ACC112 (cell line): Measurements from ENCODE around the gene ZNF530.
A peak's percentile ranks its signal among the peaks of the same experiment; 100 is the strongest.

ENCODE experiments used
- H2AFZ ChIP-seq: fragments of 200-600 bp; sonication (generic); one replicate; pipeline ENCODE4 v1.6.0; 2017; ENCODE audit warnings: antibody characterized with exemption, low read length; ENCODE audit not compliant: unreplicated experiment
- H3K27ac ChIP-seq: fragments of 200-600 bp; sonication (generic); 2 replicates; pipeline ENCODE4 v1.5.1; 2014; ENCODE audit warnings: low read depth, mild to moderate bottlenecking, antibody characterized with exemption, low read length, moderate library complexity
- H3K27me3 ChIP-seq: fragments of 200-600 bp; sonication (generic); 2 replicates; pipeline ENCODE4 v1.6.1; 2014; ENCODE audit warnings: mild to moderate bottlenecking, antibody characterized with exemption, low read length, moderate library complexity, mixed read lengths; ENCODE audit not compliant: insufficient read depth
- H3K36me3 ChIP-seq: fragments of 200-600 bp; sonication (generic); 2 replicates; pipeline ENCODE4 v1.6.1; 2016; ENCODE audit warnings: mild to moderate bottlenecking, antibody characterized with exemption, low read length, moderate library complexity, mixed read lengths; ENCODE audit not compliant: insufficient read depth
- H3K4me1 ChIP-seq: fragments of 200-600 bp; sonication (generic); one replicate; pipeline ENCODE4 v1.6.1; 2016; ENCODE audit warnings: low read length, mixed read lengths; ENCODE audit not compliant: insufficient read depth, unreplicated experiment, control insufficient read depth
- H3K4me3 ChIP-seq: fragments of 200-600 bp; sonication (generic); 2 replicates; pipeline ENCODE4 v1.5.1; 2014; ENCODE audit warnings: mild to moderate bottlenecking, low read depth, low read length
- H3K79me2 ChIP-seq: fragments of 200-600 bp; sonication (generic); one replicate; pipeline ENCODE4 v1.6.0; 2016; ENCODE audit warnings: low read length; ENCODE audit not compliant: control insufficient read depth, unreplicated experiment, insufficient read depth

The ZNF530 gene

DNA sequence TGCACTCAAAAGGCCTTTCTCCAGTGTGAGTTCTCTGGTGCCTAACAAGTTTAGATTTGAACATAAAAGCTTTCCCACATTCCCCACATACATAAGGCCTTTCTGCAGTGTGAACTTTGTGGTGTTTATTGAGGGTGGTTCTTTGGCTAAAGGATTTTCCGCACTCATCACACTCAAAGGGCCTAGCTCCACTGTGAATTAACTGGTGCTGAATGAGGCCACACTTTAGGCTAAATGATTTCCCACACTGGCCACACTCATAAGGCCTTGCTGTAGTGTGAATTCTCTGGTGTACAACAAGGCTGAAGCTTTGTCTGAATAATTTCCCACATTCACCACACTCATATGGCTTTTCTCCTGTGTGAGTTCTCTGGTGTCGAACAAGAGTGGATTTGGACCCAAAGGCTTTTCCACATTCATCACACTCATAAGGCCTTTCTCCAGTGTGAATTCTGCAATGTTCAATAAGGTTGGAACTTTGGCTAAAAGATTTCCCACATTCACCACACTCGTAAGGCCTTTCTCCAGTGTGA is 27.2 kb upstream of the ZNF530 start:
- no peak overlapping the region for H2AFZ ChIP-seq
- H3K4me3 ChIP-seq: no peak overlapping the region
- H3K36me3 ChIP-seq: peaks cover 62% of the 10 kb centered on the region
- H3K79me2 ChIP-seq: peaks cover 9% of the 10 kb centered on the region
- no peaks in the 10 kb centered on the region for H3K4me1 ChIP-seq
- H3K27ac ChIP-seq: no peak overlapping the region
- H3K27me3 ChIP-seq: no peaks in the 10 kb centered on the region

DNA sequence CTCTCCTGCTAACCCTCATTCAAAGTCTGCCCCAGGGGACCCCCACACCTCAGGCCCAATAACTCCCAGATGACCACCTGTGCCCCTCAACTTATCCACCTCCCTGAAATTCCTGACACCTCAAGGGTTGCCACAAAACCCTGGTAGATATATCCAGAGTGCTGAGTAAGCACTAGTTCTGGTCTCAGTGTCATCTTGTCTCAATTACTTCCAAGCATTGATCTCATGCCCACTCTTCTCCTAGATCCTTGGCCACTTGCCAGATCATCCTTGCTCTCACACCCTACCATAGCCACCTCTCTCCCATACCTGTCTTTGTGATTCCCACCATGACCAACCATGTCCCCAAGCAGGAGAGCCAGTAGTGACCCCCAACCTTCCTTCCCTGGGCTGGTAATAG is 23.0 kb upstream of the ZNF530 start:
- Histone ChIP-seq H3K4me3 (no peak overlapping the region; the same call in 1 of the 2 replicates), H2AFZ (no peak overlapping the region), H3K27me3 (no peaks in the 10 kb centered on the region), H3K79me2 (peaks cover 20% of the 10 kb centered on the region), H3K36me3 (peaks cover 52% of the 10 kb centered on the region), H3K4me1 (peaks cover 3% of the 10 kb centered on the region), H3K27ac (no peak overlapping the region)

DNA sequence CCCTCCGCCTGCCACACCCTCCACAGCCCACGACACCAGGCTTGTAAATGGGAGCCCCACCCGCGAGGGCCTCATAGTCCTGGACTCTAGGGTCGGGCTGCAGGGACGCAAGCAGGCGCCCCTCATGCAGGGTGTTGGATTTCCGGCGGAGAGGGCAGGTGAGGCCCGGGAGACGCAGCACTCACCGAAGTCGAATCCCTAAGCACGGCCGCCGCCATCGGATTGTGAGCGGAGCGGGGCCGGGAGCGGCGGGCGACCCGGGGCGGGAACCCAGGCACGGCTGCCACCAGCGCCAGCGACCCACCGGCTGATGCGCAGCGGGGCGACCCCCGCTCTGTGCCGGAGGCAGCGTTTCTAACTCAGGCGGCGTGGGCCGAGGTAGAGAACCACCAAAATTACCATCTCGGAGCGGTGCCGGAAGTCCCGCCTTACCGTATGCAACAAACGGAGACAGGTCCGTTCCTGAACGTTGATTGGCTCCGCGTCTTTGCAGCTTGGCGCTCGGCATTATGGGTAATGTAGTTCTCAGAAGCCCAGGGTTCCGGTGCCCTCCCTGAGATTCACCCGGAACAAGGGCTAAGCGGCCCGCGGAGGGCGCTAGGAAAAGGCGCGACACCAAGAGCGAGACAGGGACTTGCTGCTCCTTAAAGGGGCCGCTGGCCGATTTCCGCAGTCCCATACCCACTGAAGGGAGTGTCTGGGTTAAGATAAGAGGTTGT is 21.0 kb upstream of the ZNF530 start, which contains the start of gene ZNF416:
TSS of gene ZNF416 (minus strand) at position 425 of the 719 bp plus-strand sequence. CDS start at position 218, 207 bp downstream.
- peak within 1 kb of the TSS; percentile 79 for H3K4me3 ChIP-seq
- H3K4me1 ChIP-seq: peaks cover 3% of the 10 kb centered on the region
- H3K27ac ChIP-seq: no peak within 1 kb of the TSS
- peak within 1 kb of the TSS; percentile 55 for H2AFZ ChIP-seq
- H3K79me2 ChIP-seq: peaks cover 20% of the 10 kb centered on the region
- H3K27me3 ChIP-seq: no peaks in the 10 kb centered on the region
- H3K36me3 ChIP-seq: peaks cover 33% of the 10 kb centered on the region

DNA sequence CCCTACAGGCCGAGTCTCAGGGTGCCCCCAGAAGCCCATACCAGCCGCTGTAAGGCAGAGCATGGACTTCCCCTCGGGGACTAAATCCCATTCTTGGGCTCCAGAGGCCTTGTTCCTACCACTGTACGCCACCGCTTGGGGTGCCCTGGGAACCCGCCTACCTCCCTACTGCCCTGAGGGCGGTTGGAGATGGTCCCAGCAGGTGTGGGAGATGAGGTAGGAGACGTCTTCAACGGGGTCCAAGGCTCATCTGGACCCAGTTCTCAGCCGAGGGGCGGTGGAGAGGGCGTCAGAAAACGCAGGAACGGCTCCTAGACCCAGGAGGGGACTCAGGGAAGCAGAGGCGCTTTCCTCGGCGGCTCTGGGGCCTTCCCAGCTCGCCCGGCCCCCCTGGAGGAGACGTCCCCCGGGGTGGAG is 16.6 kb upstream of the ZNF530 start:
- peaks cover 9% of the 10 kb centered on the region; the same call in 1 of the 2 replicates for H3K36me3 ChIP-seq
- no peaks in the 10 kb centered on the region for H3K4me1 ChIP-seq
- no peak overlapping the region for H3K27ac ChIP-seq
- H2AFZ ChIP-seq: peak overlapping the region; percentile 96
- H3K79me2 ChIP-seq: peaks cover 18% of the 10 kb centered on the region
- no peaks in the 10 kb centered on the region for H3K27me3 ChIP-seq
- peak overlapping the region; percentile 95 for H3K4me3 ChIP-seq

DNA sequence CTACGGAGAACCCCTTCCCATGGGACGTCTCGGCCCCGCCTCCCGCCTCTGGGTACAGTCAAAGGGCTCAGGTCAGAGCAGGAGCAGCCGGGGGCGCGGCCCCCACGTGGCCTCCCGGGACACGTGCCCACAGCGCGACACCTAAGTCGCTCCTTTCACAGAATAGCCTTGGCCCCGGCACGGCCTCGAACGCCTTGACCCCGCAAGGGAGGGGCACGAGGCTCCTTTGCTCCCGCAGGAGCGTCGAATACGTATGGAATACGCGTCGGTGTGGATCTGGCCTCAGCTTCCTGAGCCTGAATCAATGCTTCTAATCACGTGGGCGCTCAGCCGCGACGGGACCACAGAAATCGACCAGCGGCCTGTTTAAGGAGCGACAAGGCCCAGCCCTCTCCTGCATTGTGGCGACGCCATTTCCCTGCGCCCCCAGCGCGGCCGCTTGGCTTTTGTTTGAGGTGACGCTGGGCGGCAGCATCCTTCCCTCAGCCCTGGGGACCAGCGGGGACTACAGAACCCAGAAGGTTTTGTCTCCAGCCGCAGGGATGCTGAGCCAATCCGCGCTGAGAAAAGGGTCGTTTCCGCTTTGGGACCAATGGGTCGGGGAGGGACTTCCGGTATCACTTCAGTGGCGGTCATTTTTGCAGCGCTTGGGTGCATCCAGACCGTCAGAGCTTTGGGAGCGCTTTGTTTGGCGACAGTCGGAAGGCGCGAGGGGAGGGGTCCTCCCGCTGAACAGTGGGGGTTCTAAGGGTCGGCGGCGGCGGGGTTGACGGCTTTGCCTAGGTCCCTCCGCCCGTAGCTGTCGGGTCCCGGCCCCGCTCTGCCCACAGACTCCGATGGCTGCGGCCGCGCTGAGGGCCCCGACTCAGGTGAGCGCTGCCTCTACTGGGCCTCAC is 15.9 kb upstream of the ZNF530 start, which contains the start of gene ZIK1:
TSS of gene ZIK1 (plus strand) at position 625 of the 896 bp plus-strand sequence. CDS start at position 837, 212 bp downstream.
- peaks cover 15% of the 10 kb centered on the region for H3K36me3 ChIP-seq
- H3K27me3 ChIP-seq: no peaks in the 10 kb centered on the region
- no peak within 1 kb of the TSS; the same call in 1 of the 2 replicates for H3K27ac ChIP-seq
- H2AFZ ChIP-seq: peak within 1 kb of the TSS; percentile 96
- no peaks in the 10 kb centered on the region for H3K4me1 ChIP-seq
- H3K4me3 ChIP-seq: peak within 1 kb of the TSS; percentile 95
- H3K79me2 ChIP-seq: peaks cover 14% of the 10 kb centered on the region

DNA sequence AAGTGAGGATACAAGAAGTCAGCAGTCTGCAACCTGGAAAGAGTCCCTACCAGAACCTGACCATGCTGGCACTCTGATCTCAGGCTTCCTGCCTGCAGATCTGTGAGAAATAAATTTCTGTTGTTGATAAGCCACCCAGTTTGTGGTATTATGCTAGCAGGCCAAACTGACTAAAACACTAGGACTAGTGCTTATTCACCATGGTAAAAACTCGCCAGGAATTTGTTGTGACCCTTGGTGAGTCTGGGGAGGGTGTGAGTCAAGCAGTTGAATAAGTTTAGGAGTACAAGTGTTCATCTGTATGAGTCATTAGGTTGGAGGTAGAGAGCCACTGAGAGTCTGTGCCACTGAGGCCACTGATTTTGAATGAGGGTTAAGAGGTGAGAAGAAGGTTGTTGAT is 12.2 kb upstream of the ZNF530 start:
- Histone ChIP-seq H3K4me3 (no peak overlapping the region), H2AFZ (no peak overlapping the region), H3K36me3 (peaks cover 49% of the 10 kb centered on the region), H3K27ac (peak overlapping the region; percentile 40; the same call in 1 of the 2 replicates), H3K4me1 (no peaks in the 10 kb centered on the region), H3K79me2 (peaks cover 14% of the 10 kb centered on the region), H3K27me3 (no peaks in the 10 kb centered on the region)

DNA sequence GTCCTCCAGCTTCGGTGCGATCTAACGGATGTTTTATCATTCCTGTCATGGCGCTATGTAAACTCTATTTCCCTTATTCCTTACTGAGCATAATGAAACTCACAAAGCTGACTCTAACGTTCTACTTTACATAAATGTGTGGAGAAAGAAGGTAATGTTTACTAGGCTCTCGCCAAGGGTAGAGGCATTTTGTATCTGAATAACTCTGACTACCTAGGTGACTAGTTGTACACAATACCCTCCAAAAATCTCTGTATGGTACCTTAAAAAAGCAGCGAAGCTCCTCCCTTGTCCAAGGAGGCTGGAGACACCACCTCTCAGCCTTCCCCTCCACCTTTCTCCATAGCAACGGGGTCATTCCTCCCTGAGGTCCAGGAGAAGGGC is 316 bp upstream of the ZNF530 start:
- Histone ChIP-seq H3K36me3 (peaks cover 9% of the 10 kb centered on the region; the same call in 1 of the 2 replicates), H3K27ac (no peak overlapping the region), H3K4me3 (peak overlapping the region; percentile 83), H2AFZ (peak overlapping the region; percentile 67), H3K27me3 (no peaks in the 10 kb centered on the region), H3K4me1 (peaks cover 3% of the 10 kb centered on the region), H3K79me2 (peaks cover 21% of the 10 kb centered on the region)

DNA sequence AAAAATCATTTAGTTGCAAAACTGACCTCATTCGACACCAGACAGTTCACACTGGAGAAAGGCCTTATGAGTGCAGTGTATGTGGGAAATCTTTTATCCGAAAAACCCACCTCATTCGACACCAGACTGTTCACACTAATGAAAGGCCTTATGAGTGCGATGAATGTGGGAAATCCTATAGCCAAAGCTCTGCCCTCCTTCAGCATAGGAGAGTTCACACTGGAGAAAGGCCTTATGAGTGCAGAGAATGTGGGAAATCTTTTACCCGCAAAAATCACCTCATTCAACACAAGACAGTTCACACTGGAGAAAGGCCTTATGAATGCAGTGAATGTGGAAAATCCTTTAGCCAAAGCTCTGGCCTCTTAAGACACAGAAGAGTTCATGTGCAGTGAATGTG is 7.2 kb downstream of the ZNF530 start:
- H3K27ac ChIP-seq: no peak overlapping the region
- H3K27me3 ChIP-seq: no peaks in the 10 kb centered on the region
- H3K79me2 ChIP-seq: peaks cover 5% of the 10 kb centered on the region
- H3K4me3 ChIP-seq: no peak overlapping the region
- no peak overlapping the region for H2AFZ ChIP-seq
- peaks cover 46% of the 10 kb centered on the region for H3K36me3 ChIP-seq
- H3K4me1 ChIP-seq: no peaks in the 10 kb centered on the region

DNA sequence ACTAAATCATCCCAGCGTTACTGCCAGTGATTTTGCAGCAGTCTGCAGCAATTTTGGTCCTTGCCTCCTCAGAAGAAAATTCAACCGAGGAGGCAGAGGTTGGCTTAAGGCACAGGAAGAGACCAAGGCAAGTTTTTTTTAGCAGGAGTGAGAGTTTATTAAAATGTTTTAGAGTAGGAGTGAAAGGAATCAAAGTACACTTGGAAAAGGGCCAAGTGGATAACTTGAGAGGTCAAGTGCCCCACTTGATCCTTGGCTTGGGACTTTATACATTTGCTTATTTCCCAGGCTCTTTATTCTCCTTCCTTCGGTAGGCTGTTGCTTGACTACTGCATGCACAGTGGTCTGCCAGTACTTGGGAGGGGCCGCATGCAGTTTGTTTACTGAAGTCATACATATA is 11.4 kb downstream of the ZNF530 start:
- no peak overlapping the region for H3K27ac ChIP-seq
- peaks cover 32% of the 10 kb centered on the region for H3K36me3 ChIP-seq
- H3K4me1 ChIP-seq: no peaks in the 10 kb centered on the region
- no peak overlapping the region for H3K4me3 ChIP-seq
- no peaks in the 10 kb centered on the region for H3K27me3 ChIP-seq
- H2AFZ ChIP-seq: no peak overlapping the region
- H3K79me2 ChIP-seq: peaks cover 21% of the 10 kb centered on the region

DNA sequence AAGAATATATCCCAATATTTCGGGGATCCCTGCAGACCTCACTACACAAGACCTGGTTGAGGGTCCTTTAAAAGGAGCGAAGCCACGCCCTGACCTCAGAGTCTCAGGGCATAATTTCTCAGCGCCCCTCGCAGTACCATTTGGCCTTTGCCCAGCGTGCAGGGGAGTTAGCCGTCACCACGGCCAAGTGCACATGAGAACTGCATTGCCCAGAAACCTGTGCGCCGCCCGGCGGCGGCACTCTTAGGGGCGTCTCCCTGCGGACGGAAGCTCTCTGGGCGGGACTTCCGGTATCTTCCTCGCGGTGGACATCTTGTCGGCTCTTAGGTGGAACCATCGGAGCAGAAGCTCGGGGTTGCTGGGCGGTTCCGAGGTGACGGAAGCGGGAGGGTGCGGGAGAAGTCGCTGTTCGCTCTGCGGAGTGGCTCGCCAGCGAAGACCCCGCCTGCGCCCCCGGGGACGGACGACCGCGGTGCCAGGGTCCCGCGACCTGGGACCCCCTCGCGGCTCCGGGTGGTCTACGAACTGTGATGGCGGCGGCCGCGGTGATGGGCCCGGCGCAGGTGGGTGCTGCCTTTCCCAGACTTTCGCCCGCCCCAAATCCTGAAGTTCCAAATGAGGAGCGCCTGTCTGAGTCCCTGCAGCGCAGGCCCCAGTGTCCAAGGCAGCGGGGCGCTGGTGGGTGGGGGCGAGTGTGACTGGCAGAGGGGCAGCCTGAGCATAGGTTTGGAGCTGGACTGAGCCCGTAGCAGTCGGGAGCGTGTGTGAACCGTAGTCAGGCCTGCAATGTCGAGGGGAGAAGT is 14.5 kb downstream of the ZNF530 start, which contains the start of gene ZNF134:
TSS of gene ZNF134 (plus strand) at position 302 of the 803 bp plus-strand sequence. CDS start 5,227 bp downstream, outside the sequence.
- Histone ChIP-seq H3K36me3 (peaks cover 42% of the 10 kb centered on the region), H2AFZ (peak within 1 kb of the TSS; percentile 79), H3K79me2 (peaks cover 49% of the 10 kb centered on the region), H3K27me3 (no peaks in the 10 kb centered on the region), H3K4me3 (peak within 1 kb of the TSS; percentile 93), H3K4me1 (no peaks in the 10 kb centered on the region), H3K27ac (no peak within 1 kb of the TSS)
